ENCODE measurements around the gene MELK.
"Not testable (repeated sequence)": the region's sequence is repeated elsewhere in the genome, so short reads cannot be mapped to it uniquely, and the experiment has no call there.

The MELK gene

DNA sequence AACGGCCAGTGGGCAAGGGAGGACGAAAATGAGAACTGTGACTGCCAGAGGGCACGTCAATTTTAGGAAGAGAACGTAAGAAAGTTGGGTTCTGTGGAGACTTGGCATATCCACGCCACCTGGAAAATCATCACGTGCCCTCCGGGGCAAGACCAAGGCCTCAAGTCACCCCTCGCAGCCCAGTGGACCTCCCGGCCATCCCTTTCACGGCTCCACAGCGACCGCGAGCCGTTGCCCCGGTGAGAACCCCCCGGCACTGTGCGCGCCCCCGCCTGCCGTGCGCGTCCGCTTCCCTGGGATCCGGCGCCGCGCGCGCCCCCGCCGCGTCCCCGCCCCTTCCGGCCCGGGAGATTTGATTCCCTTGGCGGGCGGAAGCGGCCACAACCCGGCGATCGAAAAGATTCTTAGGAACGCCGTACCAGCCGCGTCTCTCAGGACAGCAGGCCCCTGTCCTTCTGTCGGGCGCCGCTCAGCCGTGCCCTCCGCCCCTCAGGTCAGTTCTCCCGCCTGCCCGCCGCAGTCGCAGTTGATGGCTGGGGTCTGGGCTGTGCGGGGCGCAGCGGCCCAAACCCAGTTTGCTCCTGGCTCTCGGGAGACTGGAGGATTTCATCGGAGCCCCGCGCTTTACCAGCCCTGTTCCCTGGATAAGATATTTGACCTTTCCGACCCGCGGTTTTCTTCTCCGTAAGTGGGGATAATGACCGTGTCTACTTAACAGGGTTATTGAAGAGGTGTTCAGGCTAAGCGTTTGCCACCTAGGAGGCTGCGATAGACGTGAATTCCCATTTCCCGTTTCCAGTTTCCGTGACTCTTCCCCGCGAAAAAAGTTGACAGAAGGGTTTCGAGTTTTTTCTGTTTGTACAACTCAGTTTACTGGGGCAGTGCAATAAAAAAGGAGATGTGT, at the start of gene MELK:
Gene MELK (plus strand): TSS at position 381 of the 904 bp plus-strand sequence. CDS start 8,787 bp downstream, outside the sequence.
- peak in 56 of 58 donors; percentile 5 to 83 (median 52) for DNase-seq

DNA sequence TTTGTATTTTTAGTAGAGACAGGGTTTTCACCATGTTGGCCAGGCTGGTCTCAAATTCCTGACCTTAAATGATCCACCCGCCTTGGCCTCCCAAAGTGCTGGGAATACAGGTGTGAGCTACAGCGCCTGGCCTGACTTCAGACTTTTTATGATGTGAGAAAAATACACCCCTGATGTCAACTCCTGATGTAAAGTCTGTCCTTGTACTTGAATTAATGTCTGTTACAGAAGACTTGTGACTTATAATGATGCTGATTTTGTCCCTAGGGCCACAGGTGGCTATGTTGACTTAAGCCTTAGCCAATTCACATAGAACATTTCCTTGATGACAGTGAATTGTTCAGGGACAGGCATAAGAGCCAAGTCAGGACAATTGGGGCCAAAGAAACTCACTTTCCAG, 42.5 kb upstream of the MELK start:
- no peak for DNase-seq

GRCh38 chr9:36532353-36532752, 40.3 kb upstream of the MELK start:
- no peak for DNase-seq

DNA sequence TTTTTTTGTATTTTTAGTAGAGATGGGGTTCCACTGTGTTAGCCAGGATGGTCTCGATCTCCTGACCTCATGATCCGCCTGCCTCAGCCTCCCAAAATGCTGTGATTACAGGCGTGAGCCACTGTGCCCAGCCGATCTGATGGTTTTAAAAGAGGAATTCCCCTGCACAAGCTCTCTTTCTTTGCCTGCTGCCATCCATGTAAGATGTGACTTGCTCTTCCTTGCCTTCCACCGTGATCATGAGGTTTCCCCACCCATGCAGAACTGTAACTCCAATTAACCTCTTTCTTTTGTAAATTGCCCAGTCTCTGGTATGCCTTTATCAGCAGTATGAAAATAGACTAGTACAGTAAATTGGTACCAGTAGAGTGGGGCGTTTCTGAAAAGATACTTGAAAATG, 39.0 kb upstream of the MELK start:
- not testable (repeated sequence) for DNase-seq

DNA sequence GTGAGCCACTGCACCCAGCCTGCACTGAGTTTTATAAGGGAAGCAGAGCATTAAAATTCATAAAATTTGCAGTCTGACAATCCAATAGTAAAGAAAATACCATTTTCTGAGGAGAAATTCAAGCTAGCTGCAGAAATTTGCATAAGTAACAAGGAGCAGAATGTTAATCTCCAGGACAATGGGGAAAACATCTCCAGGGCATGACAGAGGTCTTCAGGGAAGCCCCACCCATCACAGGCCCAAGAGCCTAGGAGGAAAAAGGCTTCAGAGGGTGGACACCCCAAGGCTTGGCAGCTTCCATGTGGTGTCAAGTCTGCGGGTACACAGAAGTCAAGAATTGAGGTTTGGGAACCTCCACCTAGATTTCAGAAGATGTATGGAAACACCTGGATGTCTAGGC, 37.6 kb upstream of the MELK start:
- DNase-seq: no peak

DNA sequence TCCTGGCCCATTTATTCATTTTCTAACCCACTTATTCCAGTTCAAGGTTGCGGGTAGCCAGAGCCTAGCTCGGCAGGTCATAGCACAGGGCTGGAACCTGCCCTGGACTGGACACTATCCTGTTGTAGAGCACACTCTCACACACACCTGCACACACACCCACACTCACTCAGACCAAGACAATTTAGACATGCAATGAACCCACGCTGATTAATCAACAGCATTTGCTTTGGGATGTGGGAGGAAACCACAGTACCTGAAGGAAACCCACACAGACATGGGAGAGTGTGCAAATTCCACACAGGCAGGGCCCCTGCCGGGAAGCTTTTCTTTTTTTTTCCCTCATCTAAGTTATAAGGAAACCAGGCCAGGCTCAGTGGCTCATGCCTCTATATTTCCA, 34.8 kb upstream of the MELK start:
- no peak for DNase-seq

- DNase-seq: no peak
These were observed 30.3 kb upstream of the MELK start for GRCh38 chr9:36542355-36542754.

DNA sequence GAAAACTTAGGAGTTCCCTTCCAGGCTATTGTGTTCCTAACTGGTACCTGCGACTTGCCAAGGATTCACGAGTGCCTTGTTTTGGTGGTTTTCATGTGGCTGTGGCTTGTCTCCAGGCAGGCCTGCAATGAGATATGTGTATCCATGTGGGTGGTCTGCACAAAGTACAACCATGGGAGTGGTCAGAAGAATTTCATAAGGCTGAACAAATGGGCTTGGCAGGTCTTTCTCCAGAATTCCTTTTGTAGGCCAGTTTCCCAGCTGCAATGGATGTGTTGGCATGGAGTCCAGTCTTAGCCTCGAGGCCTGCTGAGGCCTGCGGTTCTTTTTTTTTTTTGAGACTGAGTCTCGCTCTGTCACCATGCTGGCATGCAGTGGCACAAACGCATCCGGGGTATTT, 28.8 kb upstream of the MELK start:
- DNase-seq: peak in 3 of 58 donors; percentile 1 to 22 (median 3)

GRCh38 chr9:36547598-36547997, 25.1 kb upstream of the MELK start:
- DNase-seq: no peak

- DNase-seq: no peak
These were observed 24.2 kb upstream of the MELK start for GRCh38 chr9:36548454-36548853.

DNA sequence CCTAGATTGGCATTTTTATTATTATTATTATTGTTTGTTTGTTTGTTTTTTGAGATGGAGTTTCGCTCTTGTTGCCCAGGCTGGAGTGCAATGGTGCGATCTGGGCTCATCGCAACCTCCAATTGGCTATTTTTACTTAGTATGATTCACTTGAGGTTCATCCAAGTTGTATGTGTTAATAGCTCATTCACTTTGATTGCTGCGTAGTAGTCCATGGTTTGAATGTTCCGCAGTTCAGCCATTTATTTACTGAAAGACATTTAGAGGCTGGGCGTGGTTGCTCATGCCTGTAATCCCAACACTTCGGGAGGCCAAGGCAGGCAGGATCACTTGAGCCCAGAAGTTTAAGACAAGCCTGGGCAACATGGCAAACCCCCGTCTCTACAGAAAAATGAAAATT, 22.6 kb upstream of the MELK start:
- DNase-seq: no peak

DNA sequence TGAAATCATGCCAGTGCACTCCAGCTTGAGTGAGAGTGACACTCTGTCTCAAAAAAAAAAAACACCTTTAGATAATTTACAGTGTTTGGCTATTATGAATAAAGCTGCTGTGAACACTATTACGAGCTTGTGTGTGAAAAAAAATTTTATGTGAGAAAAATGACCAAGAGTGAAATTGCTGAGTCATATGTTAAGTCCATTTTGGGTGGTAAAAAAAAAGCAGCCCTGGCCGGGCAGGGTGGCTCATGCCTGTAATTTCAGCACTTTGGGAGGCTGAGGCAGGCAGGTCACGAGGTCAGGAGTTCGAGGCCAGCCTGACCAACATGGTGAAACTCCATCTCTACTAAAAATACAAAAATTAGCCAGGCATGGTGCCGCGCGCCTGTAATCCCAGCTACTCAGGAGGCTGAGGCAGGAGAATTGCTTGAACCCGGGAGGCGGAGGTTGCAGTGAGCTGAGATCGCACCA, 22.0 kb upstream of the MELK start:
- DNase-seq: not testable (repeated sequence)

DNA sequence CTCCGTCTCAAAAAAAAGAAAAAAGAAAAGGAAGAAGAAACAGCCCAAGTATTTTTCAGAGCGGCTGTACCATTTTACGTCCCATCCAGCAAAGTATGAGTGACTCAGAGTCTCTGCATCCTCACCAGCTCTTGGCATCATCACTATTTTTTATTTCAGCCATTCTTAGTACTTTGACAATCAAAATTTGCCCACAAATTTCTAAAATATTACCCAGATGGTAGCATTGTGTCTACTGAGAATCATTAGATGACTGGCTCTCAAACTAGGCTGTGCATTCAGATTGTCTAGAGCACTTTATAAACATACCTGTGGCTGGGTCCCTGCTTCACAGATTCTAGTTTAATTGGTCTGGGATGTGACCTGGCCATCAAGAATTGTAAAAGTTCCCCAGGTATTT, 21.6 kb upstream of the MELK start:
- no peak for DNase-seq

GRCh38 chr9:36551910-36552309, 20.8 kb upstream of the MELK start:
- no peak for DNase-seq

DNA sequence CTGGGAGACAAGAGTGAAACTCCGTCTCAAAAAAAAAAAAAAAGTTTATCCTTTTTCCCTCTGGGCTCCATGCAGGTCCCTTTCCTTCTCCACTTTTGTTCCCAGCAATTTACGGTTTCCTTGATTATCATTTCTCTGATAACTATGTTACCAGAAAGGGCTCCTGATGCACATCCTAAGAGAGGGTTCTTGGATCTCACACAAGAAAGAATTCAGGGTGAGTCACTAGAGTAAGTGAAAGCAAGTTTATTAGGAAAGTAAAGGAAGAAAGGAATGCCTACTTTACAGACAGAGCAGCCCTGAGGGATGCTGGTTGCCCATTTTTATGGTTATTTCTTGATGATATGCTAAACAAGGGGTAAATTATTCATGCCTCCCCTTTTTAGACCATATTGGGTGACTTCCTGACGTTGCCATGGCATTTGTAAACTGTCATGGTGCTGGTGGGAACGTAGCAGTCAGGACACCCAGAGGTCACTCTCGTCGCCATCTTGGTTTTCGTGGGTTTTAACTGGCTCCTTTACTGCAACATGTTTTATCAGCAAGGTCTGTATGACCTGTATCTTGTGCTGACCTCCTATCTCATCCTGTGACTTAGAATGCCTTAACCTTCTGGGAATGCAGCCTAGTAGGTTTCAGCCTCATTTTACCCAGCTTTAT, 13.5 kb upstream of the MELK start:
- DNase-seq: no peak

DNA sequence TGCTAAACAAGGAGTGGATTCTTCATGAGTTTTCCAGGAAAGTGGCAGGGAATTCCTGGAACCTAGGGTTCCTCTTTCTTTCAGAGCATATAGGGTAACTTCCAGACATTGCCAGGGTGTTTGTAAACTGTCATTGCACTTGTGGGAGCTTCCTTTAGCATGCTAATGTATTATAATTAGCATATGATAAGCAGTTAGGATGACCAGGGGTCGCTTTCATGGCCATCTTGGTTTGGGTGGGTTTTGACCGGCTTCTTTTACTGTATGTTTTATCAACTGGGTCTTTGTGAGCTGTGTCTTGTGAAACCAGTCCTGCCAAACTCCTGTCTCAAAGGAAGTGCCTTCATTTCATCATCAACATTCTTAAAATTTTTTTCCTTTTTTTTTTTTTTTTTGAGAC, 11.9 kb upstream of the MELK start:
- no peak for DNase-seq

- not testable (repeated sequence) for DNase-seq
These were observed 9.9 kb upstream of the MELK start for GRCh38 chr9:36562801-36563200.

GRCh38 chr9:36566813-36567221, 5.9 kb upstream of the MELK start:
- peak in 56 of 58 donors; percentile 8 to 91 (median 65) for DNase-seq

GRCh38 chr9:36568681-36569080, 4.0 kb upstream of the MELK start:
- not testable (repeated sequence) for DNase-seq

DNA sequence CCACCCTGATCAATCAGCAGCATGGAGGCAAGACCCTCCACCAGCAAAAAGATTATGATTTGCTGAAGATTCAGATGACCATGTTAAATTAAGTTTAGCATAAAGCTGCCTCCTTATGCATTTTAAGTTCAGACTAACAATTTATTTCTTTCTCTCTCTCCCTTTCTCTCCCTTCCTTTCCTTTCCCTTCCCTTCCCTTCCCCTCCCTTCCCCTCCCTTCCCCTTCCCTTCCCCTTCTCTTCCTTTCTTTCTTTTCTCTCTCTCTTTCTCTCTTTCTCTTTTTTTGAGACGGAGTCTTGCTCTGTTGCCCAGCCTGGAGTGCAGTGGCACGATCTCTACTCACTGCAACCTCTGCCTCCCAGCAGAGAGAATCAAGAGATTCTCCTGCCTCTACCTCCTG, 1.4 kb upstream of the MELK start:
- no peak for DNase-seq

DNA sequence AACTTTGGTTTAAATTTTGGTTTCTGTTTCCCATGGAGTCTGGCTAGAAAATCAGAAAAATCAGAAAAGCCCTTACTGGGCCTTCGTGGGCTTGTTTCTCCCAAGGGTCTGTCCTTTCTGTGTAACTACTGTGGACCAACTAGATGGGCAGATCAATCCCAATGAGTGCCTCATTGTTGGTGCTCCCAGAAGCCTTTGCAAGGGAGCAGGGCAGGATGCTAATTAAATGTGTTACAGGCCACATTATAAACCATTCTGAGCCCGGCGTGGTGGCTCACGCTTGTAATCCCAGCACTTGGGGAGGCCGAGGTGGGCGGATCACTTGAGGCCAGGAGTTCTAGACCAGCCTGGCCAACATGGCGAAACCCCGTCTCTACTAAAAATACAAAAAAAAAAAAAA, 1.4 kb downstream of the MELK start:
- DNase-seq: not testable (repeated sequence)

GRCh38 chr9:36575411-36575882, 2.8 kb downstream of the MELK start:
- DNase-seq: no peak
